Liver (tissue), 9 donors: ENCODE data around the gene SPDYC. TPM values are rescaled to one million over a fixed set of nuclear protein-coding genes. Genes with fewer than 3 reads are reported as not detected.

Experiments
- DNase-seq: peaks from one replicate; pipeline ENCODE4 v3.0.0-alpha.2; 2017; ENCODE audit warnings: low spot score
- H3K27ac ChIP-seq, 2 donors: one replicate each; pipeline ENCODE4 v1.7.0; 2013; ENCODE audit warnings: inconsistent platforms in 2 of 2, low read length in 2 of 2, control low read depth in 1 of 2, low read depth in 1 of 2, mild to moderate bottlenecking in 1 of 2
- H3K27me3 ChIP-seq, 4 donors: one replicate each; pipeline versions ENCODE4 v1.6.1 to v1.7.0; 2013; ENCODE audit warnings: low read length in 3 of 4, inconsistent platforms in 1 of 4, mild to moderate bottlenecking in 1 of 4, moderate library complexity in 1 of 4; ENCODE audit not compliant: control insufficient read depth in 4 of 4, insufficient read depth in 4 of 4
- H3K36me3 ChIP-seq, 4 donors: one replicate each; pipeline versions ENCODE4 v1.6.1 to v1.7.0; 2013; ENCODE audit warnings: low read length in 3 of 4, mild to moderate bottlenecking in 3 of 4, low read depth in 1 of 4, moderate library complexity in 1 of 4; ENCODE audit not compliant: control insufficient read depth in 4 of 4, insufficient read depth in 3 of 4
- H3K4me1 ChIP-seq, 4 donors: one replicate each; pipeline versions ENCODE4 v1.6.1 to v1.7.0; 2013; ENCODE audit warnings: low read length in 3 of 4, mild to moderate bottlenecking in 3 of 4, moderate library complexity in 1 of 4; ENCODE audit not compliant: control insufficient read depth in 4 of 4, insufficient read depth in 4 of 4
- H3K4me3 ChIP-seq, 3 donors: one replicate each; pipeline versions ENCODE4 v1.6.1 to v1.7.0; 2013; ENCODE audit warnings: low read length in 3 of 3, control low read depth in 1 of 3, low read depth in 1 of 3, mild to moderate bottlenecking in 1 of 3
- H3K9ac ChIP-seq, 2 donors: one replicate each; pipeline ENCODE4 v1.7.0; 2013; ENCODE audit warnings: low read length in 2 of 2, mild to moderate bottlenecking in 2 of 2, moderate library complexity in 2 of 2, control low read depth in 1 of 2, low read depth in 1 of 2
- H3K9me3 ChIP-seq, 4 donors: one replicate each; pipeline versions ENCODE4 v1.6.1 to v1.7.0; 2013; ENCODE audit warnings: low read length in 3 of 4; ENCODE audit not compliant: control insufficient read depth in 4 of 4
- EGR1 ChIP-seq, 2 donors: IDR thresholded peaks; 2 replicates each; pipeline ENCODE4 v1.6.1; 2016 to 2018; ENCODE audit warnings: antibody characterized with exemption in 2 of 2, low read depth in 2 of 2
- FOXA1 ChIP-seq: IDR thresholded peaks from 2 replicates; pipeline ENCODE4 v1.6.1; 2016; ENCODE audit warnings: antibody characterized with exemption
- FOXA2 ChIP-seq: IDR thresholded peaks from 2 replicates; pipeline ENCODE4 v1.6.1; 2016; ENCODE audit warnings: antibody characterized with exemption
- GABPA ChIP-seq, 2 donors: IDR thresholded peaks in 1 of 2; conservative IDR thresholded peaks in 1 of 2; 2 replicates each; pipeline ENCODE4 v1.6.1; 2016; ENCODE audit warnings: antibody characterized with exemption in 2 of 2, mild to moderate bottlenecking in 1 of 2, moderate library complexity in 1 of 2
- HNF4G ChIP-seq: IDR thresholded peaks from 2 replicates; pipeline ENCODE4 v1.6.1; 2016; ENCODE audit warnings: antibody characterized with exemption
- JUND ChIP-seq, 2 donors: IDR thresholded peaks; 2 replicates each; pipeline ENCODE4 v1.6.1; 2016; ENCODE audit warnings: antibody characterized with exemption in 2 of 2
- RAD21 ChIP-seq, 2 donors: IDR thresholded peaks; 2 replicates each; pipeline ENCODE4 v1.6.1; 2016; ENCODE audit warnings: antibody characterized with exemption in 2 of 2, mild to moderate bottlenecking in 2 of 2
- TAF1 ChIP-seq: conservative IDR thresholded peaks from 2 replicates; pipeline ENCODE4 v1.6.1; 2016; ENCODE audit warnings: antibody characterized with exemption, mild to moderate bottlenecking
- YY1 ChIP-seq: IDR thresholded peaks from 2 replicates; pipeline ENCODE4 v1.6.1; 2016; ENCODE audit warnings: antibody characterized with exemption, mild to moderate bottlenecking
- WGBS: extraction: QIAGEN DNeasy Blood & Tissue Kit; methylation state at CpG from one replicate; pipeline ENCODE4 v1.1.7; 2013; 5-methylcytosine and 5-hydroxymethylcytosine counted together
- polyA plus RNA-seq, 2 donors: library from polyadenylated mRNA; stranded (reverse) in 1 of 2; unstranded in 1 of 2; fragments of 200-250 nt in 1 of 2; fragments of >200 nt in 1 of 2; fragmentation: Nextera tagmentation in 1 of 2; extraction: Ambion mirVana in 1 of 2; gene quantifications; one replicate each; pipeline versions ENCODE4 v1.2.1 to v1.2.3, GENCODE V29; 2013 to 2015
- total RNA-seq, 2 donors: library from RNA; depleted of rRNA; stranded (reverse); fragments of >200 nt; gene quantifications; one replicate each; pipeline ENCODE4 v1.2.3, GENCODE V29; 2014
- TF ChIP-seq, protein P1 (sequence below): IDR thresholded peaks from 2 replicates; pipeline ENCODE4 v1.6.1; 2016; ENCODE audit warnings: antibody characterized with exemption
- TF ChIP-seq, protein P2 (sequence below): IDR thresholded peaks from 2 replicates; pipeline ENCODE4 v1.6.1; 2016; ENCODE audit warnings: antibody characterized with exemption
- TF ChIP-seq, protein P3 (sequence below): IDR thresholded peaks from 2 replicates; pipeline ENCODE4 v1.6.1; 2016; ENCODE audit warnings: antibody characterized with exemption
- donor health status: healthy.
- donor health status: healthy.
- donor health status: healthy.
- donor health status: healthy.
- donor health status: healthy.

SPDYC gene
- total and polyA plus RNA-seq, 4 donors, result 0.08 to 1.1 (median 0.52) TPM; not detected in 1

DNA sequence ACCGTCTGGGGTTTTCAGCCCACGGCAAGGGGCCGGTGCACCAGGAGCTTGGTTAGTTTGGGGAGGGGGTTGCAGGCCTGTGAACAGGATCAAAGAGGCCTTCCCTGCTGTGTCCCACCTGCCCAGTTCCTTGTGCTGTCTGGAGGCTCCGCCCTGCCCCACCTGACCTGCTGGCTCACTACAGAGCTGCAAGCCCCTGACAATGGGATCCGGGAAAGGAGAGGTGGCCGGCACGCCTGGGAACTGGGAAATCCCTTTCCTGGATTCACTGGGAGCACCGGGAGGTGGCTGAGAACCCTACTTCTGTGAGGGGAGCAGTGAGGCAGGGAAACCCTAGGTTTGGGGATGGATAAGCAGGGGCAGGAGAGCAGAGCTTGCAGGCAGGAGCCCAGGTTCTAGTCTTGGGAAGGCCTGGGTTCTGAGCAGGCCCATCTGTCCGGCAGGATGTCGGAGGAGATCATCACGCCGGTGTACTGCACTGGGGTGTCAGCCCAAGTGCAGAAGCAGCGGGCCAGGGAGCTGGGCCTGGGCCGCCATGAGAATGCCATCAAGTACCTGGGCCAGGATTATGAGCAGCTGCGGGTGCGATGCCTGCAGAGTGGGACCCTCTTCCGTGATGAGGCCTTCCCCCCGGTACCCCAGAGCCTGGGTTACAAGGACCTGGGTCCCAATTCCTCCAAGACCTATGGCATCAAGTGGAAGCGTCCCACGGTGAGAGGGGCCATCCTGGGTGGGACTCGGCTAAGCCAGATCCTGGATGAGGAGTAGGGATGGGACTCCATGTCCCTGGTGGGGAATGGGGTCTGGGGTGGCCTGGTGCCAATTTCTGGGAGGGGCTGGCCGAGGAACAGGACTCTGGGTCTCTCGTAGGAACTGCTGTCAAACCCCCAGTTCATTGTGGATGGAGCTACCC lies 12.5 kb downstream of the SPDYC start:
- H3K27me3 ChIP-seq, result no peaks in the 10 kb centered on the region
- TF ChIP-seq TAF1, result no peak
- no peak for TF ChIP-seq FOXA2
- TF ChIP-seq FOXA1, result no peak
- no peak for TF ChIP-seq YY1
- no peak for TF ChIP-seq JUND (IDR thresholded peaks at IDR 0.05)
- H3K36me3 ChIP-seq, result peaks cover 3 to 18% (median 12%) of the 10 kb centered on the region in 4 donors
- H3K9ac ChIP-seq, result peak overlapping the region in 1 of 2 donors; percentile 66
- DNase-seq, result no peak
- peak overlapping the region; percentile 71 to 77 for H3K27ac ChIP-seq
- no peaks in the 10 kb centered on the region for H3K9me3 ChIP-seq
- peaks cover 6 to 23% (median 15%) of the 10 kb centered on the region in 4 donors for H3K4me1 ChIP-seq
- WGBS, result 59% methylated on average over 23 of the region's 23 CpGs
- peak overlapping the region; percentile 66 to 91 (median 67) for H3K4me3 ChIP-seq

DNA sequence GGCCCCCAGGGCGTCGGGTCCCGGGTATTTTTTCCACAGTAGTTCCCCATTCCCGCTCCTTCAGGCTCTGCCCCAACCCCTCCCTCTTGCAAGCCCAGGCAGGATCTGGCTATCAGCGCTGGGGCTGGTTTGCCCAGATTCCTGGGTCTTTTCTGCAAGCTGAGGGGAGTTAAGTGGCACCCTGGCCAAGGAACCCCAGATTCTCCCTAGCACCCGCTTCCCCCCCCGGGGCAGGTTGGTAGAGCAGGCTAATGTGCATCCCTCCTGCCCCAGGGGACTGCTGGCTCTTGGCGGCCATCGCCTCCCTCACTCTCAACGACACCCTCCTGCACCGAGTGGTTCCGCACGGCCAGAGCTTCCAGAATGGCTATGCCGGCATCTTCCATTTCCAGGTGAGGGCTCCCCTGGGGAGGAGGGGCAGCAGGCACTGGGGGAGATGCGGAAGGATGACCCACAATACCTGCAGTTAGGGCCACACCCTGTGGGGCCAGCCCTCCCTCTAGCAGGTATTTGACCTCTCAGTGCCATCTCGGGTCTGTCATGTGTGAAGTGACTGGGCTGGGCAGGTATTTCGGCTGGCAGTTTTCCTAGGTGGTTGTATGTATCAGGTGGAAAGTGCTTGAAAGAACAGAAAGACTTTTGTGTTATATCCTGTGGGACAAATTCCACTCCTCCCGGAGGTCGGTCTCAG lies 13.3 kb downstream of the SPDYC start:
- 84% methylated on average over 19 of the region's 19 CpGs for WGBS
- H3K27ac ChIP-seq, result no peak overlapping the region
- no peaks in the 10 kb centered on the region for H3K27me3 ChIP-seq
- no peak overlapping the region for H3K4me3 ChIP-seq
- DNase-seq, result no peak
- H3K9me3 ChIP-seq, result no peaks in the 10 kb centered on the region
- no peak for TF ChIP-seq HNF4G
- TF ChIP-seq RAD21 (IDR thresholded peaks at IDR 0.05), result no peak
- no peak for TF ChIP-seq TAF1
- H3K36me3 ChIP-seq, result peaks cover 3 to 24% (median 16%) of the 10 kb centered on the region in 4 donors
- H3K4me1 ChIP-seq, result peaks cover 6 to 23% (median 15%) of the 10 kb centered on the region in 4 donors
- H3K9ac ChIP-seq, result no peak overlapping the region

DNA sequence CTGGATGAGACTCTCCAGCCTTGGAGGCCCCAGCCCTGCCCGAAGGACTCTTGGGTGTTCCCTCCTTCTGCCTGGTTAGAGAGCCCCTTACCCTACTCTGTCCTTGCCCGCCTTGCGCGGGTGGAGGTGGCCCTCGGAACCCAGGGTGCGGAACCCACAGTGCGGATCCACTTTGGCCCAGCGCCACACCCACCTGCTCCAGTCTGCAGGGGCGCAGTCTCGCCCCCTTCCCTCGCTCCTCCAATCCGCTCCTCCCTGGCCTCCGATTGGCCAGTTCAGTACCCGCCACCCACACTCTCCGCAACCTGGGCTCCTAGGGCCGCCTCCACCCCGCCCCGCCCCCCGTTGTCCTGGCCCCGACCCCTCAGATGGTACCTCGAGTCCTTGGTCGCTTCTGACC lies 14.1 kb downstream of the SPDYC start:
- Histone ChIP-seq H3K27me3 (no peaks in the 10 kb centered on the region), H3K9me3 (no peaks in the 10 kb centered on the region), H3K4me1 (peaks cover 6 to 23% (median 15%) of the 10 kb centered on the region in 4 donors), H3K9ac (no peak overlapping the region), H3K36me3 (peaks cover 3 to 31% (median 19%) of the 10 kb centered on the region in 4 donors), H3K27ac (no peak overlapping the region), H3K4me3 (no peak overlapping the region)
- WGBS, result 93% methylated on average over 22 of the region's 22 CpGs
- no peak for DNase-seq
- TF ChIP-seq, protein P1, sequence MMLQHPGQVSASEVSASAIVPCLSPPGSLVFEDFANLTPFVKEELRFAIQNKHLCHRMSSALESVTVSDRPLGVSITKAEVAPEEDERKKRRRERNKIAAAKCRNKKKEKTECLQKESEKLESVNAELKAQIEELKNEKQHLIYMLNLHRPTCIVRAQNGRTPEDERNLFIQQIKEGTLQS, result no peak
- TF ChIP-seq, protein P2, sequence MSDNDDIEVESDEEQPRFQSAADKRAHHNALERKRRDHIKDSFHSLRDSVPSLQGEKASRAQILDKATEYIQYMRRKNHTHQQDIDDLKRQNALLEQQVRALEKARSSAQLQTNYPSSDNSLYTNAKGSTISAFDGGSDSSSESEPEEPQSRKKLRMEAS, result no peak
- TF ChIP-seq GABPA (IDR thresholded peaks at IDR 0.05 in 1 of 2, conservative IDR thresholded peaks at IDR 0.05 in 1 of 2), result no peak
- no peak for TF ChIP-seq FOXA2
- TF ChIP-seq, protein P3, sequence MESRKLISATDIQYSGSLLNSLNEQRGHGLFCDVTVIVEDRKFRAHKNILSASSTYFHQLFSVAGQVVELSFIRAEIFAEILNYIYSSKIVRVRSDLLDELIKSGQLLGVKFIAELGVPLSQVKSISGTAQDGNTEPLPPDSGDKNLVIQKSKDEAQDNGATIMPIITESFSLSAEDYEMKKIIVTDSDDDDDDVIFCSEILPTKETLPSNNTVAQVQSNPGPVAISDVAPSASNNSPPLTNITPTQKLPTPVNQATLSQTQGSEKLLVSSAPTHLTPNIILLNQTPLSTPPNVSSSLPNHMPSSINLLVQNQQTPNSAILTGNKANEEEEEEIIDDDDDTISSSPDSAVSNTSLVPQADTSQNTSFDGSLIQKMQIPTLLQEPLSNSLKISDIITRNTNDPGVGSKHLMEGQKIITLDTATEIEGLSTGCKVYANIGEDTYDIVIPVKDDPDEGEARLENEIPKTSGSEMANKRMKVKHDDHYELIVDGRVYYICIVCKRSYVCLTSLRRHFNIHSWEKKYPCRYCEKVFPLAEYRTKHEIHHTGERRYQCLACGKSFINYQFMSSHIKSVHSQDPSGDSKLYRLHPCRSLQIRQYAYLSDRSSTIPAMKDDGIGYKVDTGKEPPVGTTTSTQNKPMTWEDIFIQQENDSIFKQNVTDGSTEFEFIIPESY, result no peak
- no peak for TF ChIP-seq HNF4G
- TF ChIP-seq EGR1 (IDR thresholded peaks at IDR 0.05; ENCODE audit: low read depth in 2 of 2), result no peak
- no peak for TF ChIP-seq YY1
